ENCODE data around the gene SLC25A38. TPM values are rescaled to one million over a fixed set of nuclear protein-coding genes. Genes with fewer than 3 reads are reported as not detected.
"Not testable (repeated sequence)": the region's sequence is repeated elsewhere in the genome, so short reads cannot be mapped to it uniquely, and the experiment has no call there.

The SLC25A38 gene
- total and polyA plus RNA-seq, 11 donors, result 13.6 to 34.8 (median 20.9) TPM

DNA sequence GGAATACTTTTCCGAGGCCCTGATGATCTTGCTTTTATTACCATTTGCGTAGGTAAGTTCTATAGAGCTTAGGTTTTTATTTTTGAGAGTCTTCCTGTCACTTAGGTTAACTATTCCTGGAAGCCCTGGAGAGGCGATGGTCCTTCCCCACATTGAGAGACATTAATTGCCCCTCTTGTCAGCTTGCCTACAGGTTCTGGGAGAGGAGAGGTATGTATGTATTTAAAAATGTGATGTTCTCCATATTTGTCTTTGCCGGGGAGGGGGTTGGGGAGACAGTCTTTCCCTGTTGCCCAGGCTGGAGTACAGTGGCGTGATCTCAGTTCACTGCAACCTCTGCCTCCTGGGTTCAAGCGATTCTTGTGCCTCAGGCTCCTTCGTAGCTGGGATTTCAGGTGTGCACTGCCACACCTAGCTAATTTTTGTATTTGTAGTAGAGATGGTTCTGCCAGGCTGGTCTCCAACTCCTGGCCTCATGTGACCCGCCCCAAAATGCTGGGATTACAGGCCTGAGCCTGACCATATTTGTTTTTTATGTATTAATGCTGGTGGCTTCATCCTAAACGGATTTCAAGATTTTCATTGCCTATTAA, 29.6 kb downstream of the SLC25A38 start:
- Histone ChIP-seq H3K27ac (no peak overlapping the region), H3K4me1 (peaks cover 3 to 44% (median 20%) of the 10 kb centered on the region in 12 donors), H3K36me3 (peaks cover 2 to 70% (median 62%) of the 10 kb centered on the region in 9 donors), H3K4me3 (no peak overlapping the region), H3K27me3 (no peaks in the 10 kb centered on the region), H3K9me3 (no peaks in the 10 kb centered on the region)
- intact Hi-C loops (cut with DNase I), result loop anchor here in 1 of 10 donors (10.0 kb wide), 1 partner anchor 902 kb away; no protein-coding TSS in a partner anchor
- DNase-seq (no peak), ATAC-seq (no peak)
- TF ChIP-seq, protein P1, sequence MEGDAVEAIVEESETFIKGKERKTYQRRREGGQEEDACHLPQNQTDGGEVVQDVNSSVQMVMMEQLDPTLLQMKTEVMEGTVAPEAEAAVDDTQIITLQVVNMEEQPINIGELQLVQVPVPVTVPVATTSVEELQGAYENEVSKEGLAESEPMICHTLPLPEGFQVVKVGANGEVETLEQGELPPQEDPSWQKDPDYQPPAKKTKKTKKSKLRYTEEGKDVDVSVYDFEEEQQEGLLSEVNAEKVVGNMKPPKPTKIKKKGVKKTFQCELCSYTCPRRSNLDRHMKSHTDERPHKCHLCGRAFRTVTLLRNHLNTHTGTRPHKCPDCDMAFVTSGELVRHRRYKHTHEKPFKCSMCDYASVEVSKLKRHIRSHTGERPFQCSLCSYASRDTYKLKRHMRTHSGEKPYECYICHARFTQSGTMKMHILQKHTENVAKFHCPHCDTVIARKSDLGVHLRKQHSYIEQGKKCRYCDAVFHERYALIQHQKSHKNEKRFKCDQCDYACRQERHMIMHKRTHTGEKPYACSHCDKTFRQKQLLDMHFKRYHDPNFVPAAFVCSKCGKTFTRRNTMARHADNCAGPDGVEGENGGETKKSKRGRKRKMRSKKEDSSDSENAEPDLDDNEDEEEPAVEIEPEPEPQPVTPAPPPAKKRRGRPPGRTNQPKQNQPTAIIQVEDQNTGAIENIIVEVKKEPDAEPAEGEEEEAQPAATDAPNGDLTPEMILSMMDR (IDR thresholded peaks at IDR 0.05), result no peak
- TF ChIP-seq POLR2A (IDR thresholded peaks at IDR 0.05), result no peak
- 89 to 93% (median 91%) methylated on average over 9 of the region's 9 CpGs for WGBS, 4 donors

DNA sequence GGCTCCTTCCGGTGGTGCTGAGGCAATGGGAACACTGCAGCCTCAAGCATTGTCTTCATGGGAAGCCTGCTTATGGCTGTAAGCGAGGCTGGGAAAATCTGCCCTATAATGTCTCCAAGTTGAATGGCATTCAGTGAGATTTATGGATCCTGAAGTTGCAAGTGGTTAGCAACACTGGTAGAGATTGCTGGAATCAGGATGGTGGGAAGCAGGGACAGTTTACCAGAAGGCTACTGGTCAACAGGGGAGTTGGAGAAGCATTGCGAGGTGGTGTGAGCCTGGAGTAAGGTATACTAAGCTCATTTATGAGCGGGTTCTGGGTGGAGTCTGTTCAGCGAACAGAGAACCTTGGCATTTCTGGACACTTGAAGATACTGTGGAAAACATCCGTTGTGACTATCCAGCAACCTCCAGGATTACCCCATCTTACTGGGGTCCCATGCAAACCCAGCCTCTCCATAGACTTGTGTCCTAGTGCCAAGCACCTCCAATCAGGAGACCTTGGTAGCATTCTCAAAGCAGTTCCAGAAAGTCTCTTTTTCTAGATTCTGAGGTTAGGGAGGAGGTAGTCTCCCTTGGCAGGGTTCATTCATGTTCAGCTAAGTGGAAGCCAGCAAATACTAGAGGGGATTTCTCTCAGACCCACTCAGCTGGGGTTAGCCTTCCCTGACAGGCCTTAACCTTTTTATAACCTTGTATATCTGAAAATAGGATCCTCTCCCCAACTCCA, 30.7 kb downstream of the SLC25A38 start:
- DNase-seq, result no peak
- WGBS, 4 donors, result 79 to 86% (median 85%) methylated on average over 6 of the region's 6 CpGs
- peak in 1 of 4 donors; percentile 9 for ATAC-seq
- H3K27me3 ChIP-seq, result no peaks in the 10 kb centered on the region
- peaks cover 2 to 59% (median 51%) of the 10 kb centered on the region in 9 donors for H3K36me3 ChIP-seq
- no peak for TF ChIP-seq POLR2A (IDR thresholded peaks at IDR 0.05)
- TF ChIP-seq, protein P1 (IDR thresholded peaks at IDR 0.05), result no peak
- intact Hi-C loops (cut with DNase I), result loop anchor here in 1 of 10 donors (10.0 kb wide), 1 partner anchor 901 kb away; no protein-coding TSS in a partner anchor
- H3K4me1 ChIP-seq, result peaks cover 0 to 36% (median 14%) of the 10 kb centered on the region in 12 donors
- no peaks in the 10 kb centered on the region for H3K9me3 ChIP-seq
- H3K4me3 ChIP-seq, result no peak overlapping the region
- H3K27ac ChIP-seq, result peak overlapping the region in 3 of 12 donors; percentile 4 to 47 (median 4)

DNA sequence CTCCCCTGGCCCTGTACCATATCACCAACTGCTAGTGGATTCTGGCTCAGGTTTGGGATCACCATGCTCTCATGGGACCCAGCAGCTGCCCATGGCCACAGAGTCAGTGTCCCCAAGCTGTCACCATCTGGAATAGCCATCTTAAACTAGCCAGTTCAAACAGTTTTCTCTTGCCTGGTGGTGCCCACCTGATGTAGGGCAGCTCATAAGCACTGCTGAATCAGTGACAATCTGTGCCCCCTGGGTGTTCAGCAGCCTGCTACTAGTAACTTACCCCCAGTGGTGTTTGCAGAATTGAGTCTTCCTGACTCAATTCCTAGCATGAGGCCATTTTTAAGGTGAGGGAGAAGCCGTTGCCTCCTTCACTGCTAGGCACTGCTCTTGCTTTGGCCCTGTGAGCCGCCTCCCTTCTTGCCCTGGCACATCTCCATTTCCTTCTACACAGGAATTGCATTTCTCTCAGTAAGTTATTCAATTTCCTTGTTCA, 31.3 kb downstream of the SLC25A38 start:
- H3K9me3 ChIP-seq, result no peaks in the 10 kb centered on the region
- peak; percentile 41 to 73 (median 66) for ATAC-seq
- H3K4me1 ChIP-seq, result peaks cover 0 to 33% (median 11%) of the 10 kb centered on the region in 12 donors
- 69 to 73% (median 72%) methylated on average over 2 of the region's 2 CpGs for WGBS, 4 donors
- DNase-seq, result no peak
- H3K36me3 ChIP-seq, result peaks cover 2 to 53% (median 45%) of the 10 kb centered on the region in 9 donors
- intact Hi-C loops (cut with DNase I), result loop anchor here in 1 of 10 donors (10.0 kb wide), 1 partner anchor 900 kb away; no protein-coding TSS in a partner anchor
- TF ChIP-seq POLR2A (IDR thresholded peaks at IDR 0.05), result no peak
- TF ChIP-seq, protein P1 (IDR thresholded peaks at IDR 0.05), result no peak
- H3K27ac ChIP-seq, result peak overlapping the region in 2 of 12 donors; percentile 17 to 47
- H3K27me3 ChIP-seq, result no peaks in the 10 kb centered on the region
- H3K4me3 ChIP-seq, result no peak overlapping the region

DNA sequence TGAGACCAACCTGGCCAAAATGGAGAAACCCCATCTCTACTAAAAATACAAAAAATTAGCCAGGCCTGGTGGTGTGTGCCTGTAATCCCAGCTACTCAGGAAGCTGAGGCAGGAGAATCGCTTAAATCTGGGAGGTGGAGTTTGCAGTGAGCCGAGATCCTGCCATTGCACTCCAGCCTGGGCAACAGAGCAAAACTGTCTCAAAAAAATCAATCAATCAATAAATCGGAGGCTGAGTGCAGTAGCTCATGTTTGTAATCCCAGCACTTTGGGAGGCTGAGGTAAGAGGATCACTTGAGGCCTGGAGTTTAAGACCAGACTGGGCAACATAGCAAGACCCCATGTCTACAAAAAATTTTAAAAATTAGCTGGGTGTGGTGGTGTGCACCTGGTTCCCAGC, 32.1 kb downstream of the SLC25A38 start:
- intact Hi-C loops (cut with DNase I), result loop anchor here in 3 of 10 donors (5.0 to 10.0 kb wide), 2 partner anchors 82 to 899 kb away; no protein-coding TSS in a partner anchor
- Histone ChIP-seq H3K4me1 (peaks cover 0 to 26% (median 7%) of the 10 kb centered on the region in 12 donors), H3K36me3 (peaks cover 2 to 45% (median 36%) of the 10 kb centered on the region in 9 donors)
- not testable (repeated sequence) for H3K9me3 ChIP-seq, ATAC-seq, H3K27me3 ChIP-seq, H3K4me3 ChIP-seq, H3K27ac ChIP-seq, DNase-seq
- 85 to 95% (median 94%) methylated on average over 3 of the region's 3 CpGs for WGBS, 4 donors
